Measurements from ENCODE around the gene RPP38. TPM values are rescaled to one million over a fixed set of nuclear protein-coding genes. Genes with fewer than 3 reads are reported as not detected.
A peak's percentile ranks its signal among the peaks of the same experiment; 100 is the strongest.

Gene RPP38
- total RNA-seq (ENCODE audit: unreplicated experiment) = 11.6 TPM
- long read RNA-seq, partial matches to known transcripts = 1 of 11 reads
- long read RNA-seq, other reads (novel, unspliced or antisense) = 1 of 11 reads

GRCh38 chr10:15097011-15097812 lies at the start of gene RPP38:
Gene RPP38, plus strand, starts transcription at chr10:15097355. Its CDS starts 5,960 bp downstream, at chr10:15103315.
- Mint-ChIP-seq H3K36me3 (ENCODE audit: unreplicated experiment) (no peaks in the 10 kb centered on the region), H3K27ac (ENCODE audit: unreplicated experiment) (peak within 1 kb of the TSS; percentile 99), H3K4me3 (ENCODE audit: unreplicated experiment) (peak within 1 kb of the TSS; percentile 100), H3K27me3 (ENCODE audit: unreplicated experiment) (peaks cover 2% of the 10 kb centered on the region), H3K9me3 (ENCODE audit: unreplicated experiment) (peaks cover 15% of the 10 kb centered on the region), H3K4me1 (ENCODE audit: low read depth, unreplicated experiment) (peaks cover 3% of the 10 kb centered on the region)
- TF ChIP-seq CTCF (IDR thresholded peaks at IDR 0.05; ENCODE audit: partially characterized antibody, unreplicated experiment) = no peak
- DNase-seq = peak; percentile 98

- Mint-ChIP-seq H3K27me3 (ENCODE audit: unreplicated experiment) (no peaks in the 10 kb centered on the region), H3K36me3 (ENCODE audit: unreplicated experiment) (no peaks in the 10 kb centered on the region), H3K27ac (ENCODE audit: unreplicated experiment) (no peak overlapping the region), H3K4me3 (ENCODE audit: unreplicated experiment) (no peak overlapping the region), H3K9me3 (ENCODE audit: unreplicated experiment) (no peaks in the 10 kb centered on the region), H3K4me1 (ENCODE audit: low read depth, unreplicated experiment) (no peaks in the 10 kb centered on the region)
- DNase-seq = no peak
- TF ChIP-seq CTCF (IDR thresholded peaks at IDR 0.05; ENCODE audit: partially characterized antibody, unreplicated experiment) = no peak
Measured at GRCh38 chr10:15049533-15049932, 47.6 kb upstream of the RPP38 start.

- Mint-ChIP-seq H3K27me3 (ENCODE audit: unreplicated experiment) (peaks cover 2% of the 10 kb centered on the region), H3K9me3 (ENCODE audit: unreplicated experiment) (no peaks in the 10 kb centered on the region), H3K27ac (ENCODE audit: unreplicated experiment) (no peak overlapping the region), H3K4me1 (ENCODE audit: low read depth, unreplicated experiment) (no peaks in the 10 kb centered on the region), H3K36me3 (ENCODE audit: unreplicated experiment) (no peaks in the 10 kb centered on the region), H3K4me3 (ENCODE audit: unreplicated experiment) (no peak overlapping the region)
- DNase-seq = no peak
- TF ChIP-seq CTCF (IDR thresholded peaks at IDR 0.05; ENCODE audit: partially characterized antibody, unreplicated experiment) = no peak
Measured at GRCh38 chr10:15052121-15052520, 45.0 kb upstream of the RPP38 start.

- no peaks in the 10 kb centered on the region for H3K36me3 Mint-ChIP-seq (ENCODE audit: unreplicated experiment)
- no peak for TF ChIP-seq CTCF (IDR thresholded peaks at IDR 0.05; ENCODE audit: partially characterized antibody, unreplicated experiment)
- DNase-seq = no peak
- no peak overlapping the region for H3K27ac Mint-ChIP-seq (ENCODE audit: unreplicated experiment)
- H3K9me3 Mint-ChIP-seq (ENCODE audit: unreplicated experiment) = no peaks in the 10 kb centered on the region
- H3K4me3 Mint-ChIP-seq (ENCODE audit: unreplicated experiment) = no peak overlapping the region
- no peaks in the 10 kb centered on the region for H3K4me1 Mint-ChIP-seq (ENCODE audit: low read depth, unreplicated experiment)
- H3K27me3 Mint-ChIP-seq (ENCODE audit: unreplicated experiment) = peaks cover 2% of the 10 kb centered on the region
Measured at GRCh38 chr10:15053061-15053460, 44.1 kb upstream of the RPP38 start.

- Mint-ChIP-seq H3K4me3 (ENCODE audit: unreplicated experiment) (no peak overlapping the region), H3K9me3 (ENCODE audit: unreplicated experiment) (peaks cover 3% of the 10 kb centered on the region), H3K27ac (ENCODE audit: unreplicated experiment) (no peak overlapping the region), H3K27me3 (ENCODE audit: unreplicated experiment) (peaks cover 2% of the 10 kb centered on the region), H3K4me1 (ENCODE audit: low read depth, unreplicated experiment) (no peaks in the 10 kb centered on the region), H3K36me3 (ENCODE audit: unreplicated experiment) (peaks cover 5% of the 10 kb centered on the region)
- TF ChIP-seq CTCF (IDR thresholded peaks at IDR 0.05; ENCODE audit: partially characterized antibody, unreplicated experiment) = no peak
- no peak for DNase-seq
Measured at GRCh38 chr10:15058689-15059088, 38.5 kb upstream of the RPP38 start.

Measured in glutamatergic neuron (in vitro differentiated cells).